Measurements from ENCODE around the gene MAP7D2.
"Not testable (repeated sequence)": the region's sequence is repeated elsewhere in the genome, so short reads cannot be mapped to it uniquely, and the experiment has no call there.

The MAP7D2 gene

DNA sequence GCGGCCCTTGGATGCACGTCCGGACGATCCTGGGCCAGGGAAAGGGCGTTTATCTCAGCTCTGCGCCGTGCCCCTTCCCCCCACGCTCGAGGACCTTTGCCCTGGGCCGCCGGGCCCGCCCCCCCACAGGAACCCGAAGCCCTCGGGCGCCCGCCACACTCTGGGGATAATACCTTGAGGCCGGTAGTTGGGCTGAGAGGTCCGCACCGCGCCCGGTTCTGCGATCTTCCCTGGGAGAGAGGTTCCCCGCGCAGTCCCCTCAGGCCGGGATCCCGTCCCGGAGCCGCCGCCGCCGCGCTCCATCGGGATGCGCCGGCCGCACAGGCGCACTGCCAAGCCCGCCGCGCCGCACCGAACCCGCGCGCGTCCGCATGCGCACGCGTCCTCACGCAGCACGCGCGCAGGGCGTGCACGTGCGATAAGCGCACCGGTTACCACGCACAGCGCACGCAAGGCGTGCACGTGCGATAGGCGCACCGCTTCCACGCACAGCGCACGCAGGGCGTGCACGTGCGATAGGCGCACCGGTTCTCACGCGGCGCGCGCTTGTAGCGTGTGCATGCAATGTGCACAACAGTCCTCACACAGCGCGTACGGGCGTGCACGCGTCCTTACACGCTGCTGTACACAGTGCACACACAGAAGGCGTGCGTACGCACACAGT is at the start of gene MAP7D2:
MAP7D2 (minus strand) TSS at position 331 of the 664 bp plus-strand sequence; CDS start at position 303, 28 bp downstream.
- no peak for DNase-seq

DNA sequence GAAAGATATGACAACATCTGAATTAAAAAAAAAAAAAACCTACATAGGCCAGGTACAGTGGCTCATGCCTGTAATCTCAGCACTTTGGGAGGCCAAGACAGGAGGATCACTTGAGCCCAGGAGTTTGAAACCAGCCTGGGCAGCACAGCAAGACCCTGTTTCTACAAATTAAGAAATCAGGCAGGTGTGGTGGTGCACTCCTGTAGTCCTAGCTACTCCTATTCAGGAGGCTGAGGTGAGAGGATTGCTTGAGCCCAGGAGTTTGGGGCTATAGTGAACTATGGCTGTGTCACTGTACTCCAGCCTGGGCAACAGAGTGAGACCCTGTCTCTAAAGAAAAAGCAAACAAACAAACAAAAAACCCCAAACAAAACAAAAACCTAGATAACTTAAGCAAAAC is 45.8 kb upstream of the MAP7D2 start:
- not testable (repeated sequence) for DNase-seq

DNA sequence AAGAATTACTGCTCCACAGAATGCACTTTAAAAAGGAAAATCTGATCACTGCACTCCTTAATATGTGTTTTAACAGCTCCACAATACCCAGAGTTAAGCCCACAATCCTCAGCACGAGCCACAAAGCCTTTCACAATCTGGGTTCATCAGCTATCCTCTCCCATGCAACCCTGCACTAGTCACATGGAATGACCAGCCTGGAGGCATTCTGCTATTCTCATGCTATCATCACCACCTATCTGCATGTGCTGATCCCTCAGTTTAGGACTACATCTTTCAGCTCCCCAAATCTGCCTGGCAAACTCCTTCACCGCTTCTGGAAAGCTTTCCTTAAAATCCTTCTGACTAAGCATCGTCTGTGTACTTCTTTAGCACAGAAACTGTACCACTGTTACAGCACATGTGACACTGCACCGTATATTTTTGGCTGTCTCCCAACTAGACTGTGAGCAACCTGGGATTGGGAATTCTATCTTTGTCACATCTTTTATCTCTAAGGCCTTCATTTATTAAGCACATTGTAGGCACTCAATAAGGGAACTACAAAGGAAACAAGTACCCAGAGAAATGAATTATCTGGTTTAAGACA is 43.2 kb upstream of the MAP7D2 start:
- DNase-seq: no peak

DNA sequence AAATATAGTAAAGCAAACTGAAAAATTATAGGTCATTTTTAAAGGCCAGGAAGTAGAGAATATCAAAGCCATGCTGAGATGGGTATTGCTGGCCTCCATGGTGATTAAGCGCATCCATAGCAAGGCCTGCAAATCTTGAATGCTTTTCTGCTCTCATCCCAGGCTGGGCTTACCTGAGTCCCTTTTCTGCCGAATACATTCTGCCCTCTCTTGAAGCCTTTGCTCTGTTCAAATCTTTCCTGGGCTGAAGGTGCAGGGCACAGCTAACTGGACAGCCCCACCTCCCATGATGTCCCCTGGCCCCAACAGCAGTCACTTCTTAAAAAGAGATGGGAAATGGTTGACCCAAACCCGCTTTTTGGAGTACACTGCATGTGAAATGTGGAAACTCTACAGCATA is 35.0 kb upstream of the MAP7D2 start:
- no peak for DNase-seq

DNA sequence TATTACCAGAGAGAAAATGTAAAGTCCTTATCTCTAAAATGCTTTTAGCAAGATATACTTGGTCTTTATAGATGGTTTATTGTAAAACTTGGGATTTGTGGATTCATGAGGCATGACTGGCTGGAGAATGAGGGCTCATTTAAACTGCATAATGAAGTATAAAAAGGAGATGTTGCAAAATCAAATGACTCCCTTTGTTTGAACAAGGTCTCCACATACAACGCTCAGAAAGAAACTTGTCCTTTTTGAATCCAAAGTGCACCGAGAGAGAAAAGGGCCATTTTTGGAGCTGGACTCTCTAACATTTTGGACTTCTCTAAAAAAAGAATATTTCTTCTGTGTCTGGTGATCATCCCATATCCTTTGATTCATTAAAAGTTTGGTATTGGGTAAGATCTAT is 32.6 kb upstream of the MAP7D2 start:
- no peak for DNase-seq

DNA sequence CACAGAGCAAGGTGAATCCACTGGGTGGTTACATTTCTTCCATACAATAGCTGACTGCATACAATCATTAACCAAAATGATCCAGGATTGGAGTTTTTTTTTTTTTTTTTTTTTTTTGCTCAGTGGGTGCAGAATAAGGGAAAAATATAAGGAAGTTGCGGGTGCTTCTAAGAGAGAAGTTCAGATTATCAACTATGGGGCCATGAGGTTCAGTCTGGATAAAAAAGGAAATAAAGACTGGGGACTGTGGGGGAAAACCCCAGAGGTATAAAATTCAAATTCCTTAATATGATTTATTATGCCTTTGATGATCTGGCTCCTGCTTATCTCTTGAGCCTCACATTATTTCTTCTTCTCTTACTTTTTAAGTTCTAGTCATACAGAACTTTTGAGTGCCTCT is 30.9 kb upstream of the MAP7D2 start:
- DNase-seq: no peak

DNA sequence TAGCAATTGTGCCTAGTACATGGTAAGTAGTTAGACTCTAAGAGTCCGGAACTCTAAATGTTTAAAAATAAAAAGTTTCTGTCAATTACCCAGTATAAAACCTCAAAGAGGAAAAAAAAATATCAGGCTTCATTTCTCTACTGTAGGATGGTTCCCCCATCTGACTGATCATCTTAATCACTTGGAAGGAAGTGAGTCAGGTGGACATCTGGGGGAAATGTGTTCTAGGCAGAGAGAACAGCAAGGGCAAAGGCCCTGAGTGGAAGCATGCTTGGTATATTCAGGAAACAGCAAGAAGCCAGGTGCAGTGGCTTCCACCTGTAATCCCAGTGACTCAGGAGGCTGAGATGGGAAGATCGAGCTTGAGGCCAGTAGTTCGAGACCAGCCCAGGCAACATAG is 27.8 kb upstream of the MAP7D2 start:
- DNase-seq: no peak

DNA sequence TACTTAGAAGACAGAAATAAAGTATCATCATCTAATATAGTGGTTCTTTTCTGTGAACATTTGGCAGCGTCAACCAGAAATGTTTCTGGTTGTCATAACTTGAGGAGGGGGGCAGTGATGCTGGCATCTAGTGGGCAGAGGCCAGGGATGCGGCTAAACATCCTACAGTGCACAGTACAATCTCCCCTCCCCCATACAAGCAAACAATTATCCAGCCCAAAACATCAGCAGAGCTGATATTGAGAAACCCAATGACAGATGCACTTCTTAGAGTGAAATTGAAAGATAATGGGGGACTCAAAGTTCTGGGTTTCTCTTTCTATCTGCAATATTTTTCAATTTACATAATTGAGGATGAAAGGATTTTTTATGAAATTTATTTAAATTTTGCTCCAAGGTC is 26.9 kb upstream of the MAP7D2 start:
- no peak for DNase-seq

DNA sequence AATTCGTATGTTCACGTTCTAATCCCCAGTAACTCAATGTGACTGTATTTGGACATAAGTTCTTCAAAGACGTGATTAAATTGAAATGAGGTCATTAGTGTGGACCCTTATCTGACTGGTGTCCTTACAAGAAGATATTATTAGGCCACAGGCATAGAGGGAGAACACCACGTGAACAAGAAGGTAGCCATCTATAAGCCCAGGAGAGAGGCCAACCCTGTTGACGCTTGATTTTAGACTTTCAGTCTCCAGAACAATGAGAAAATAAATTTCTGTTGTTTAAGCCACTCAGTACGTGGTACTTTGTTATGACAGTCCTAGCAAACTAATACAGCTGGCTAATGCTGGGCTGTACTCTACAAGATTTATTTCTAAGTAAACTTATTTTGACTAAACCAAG is 26.4 kb upstream of the MAP7D2 start:
- DNase-seq: no peak

DNA sequence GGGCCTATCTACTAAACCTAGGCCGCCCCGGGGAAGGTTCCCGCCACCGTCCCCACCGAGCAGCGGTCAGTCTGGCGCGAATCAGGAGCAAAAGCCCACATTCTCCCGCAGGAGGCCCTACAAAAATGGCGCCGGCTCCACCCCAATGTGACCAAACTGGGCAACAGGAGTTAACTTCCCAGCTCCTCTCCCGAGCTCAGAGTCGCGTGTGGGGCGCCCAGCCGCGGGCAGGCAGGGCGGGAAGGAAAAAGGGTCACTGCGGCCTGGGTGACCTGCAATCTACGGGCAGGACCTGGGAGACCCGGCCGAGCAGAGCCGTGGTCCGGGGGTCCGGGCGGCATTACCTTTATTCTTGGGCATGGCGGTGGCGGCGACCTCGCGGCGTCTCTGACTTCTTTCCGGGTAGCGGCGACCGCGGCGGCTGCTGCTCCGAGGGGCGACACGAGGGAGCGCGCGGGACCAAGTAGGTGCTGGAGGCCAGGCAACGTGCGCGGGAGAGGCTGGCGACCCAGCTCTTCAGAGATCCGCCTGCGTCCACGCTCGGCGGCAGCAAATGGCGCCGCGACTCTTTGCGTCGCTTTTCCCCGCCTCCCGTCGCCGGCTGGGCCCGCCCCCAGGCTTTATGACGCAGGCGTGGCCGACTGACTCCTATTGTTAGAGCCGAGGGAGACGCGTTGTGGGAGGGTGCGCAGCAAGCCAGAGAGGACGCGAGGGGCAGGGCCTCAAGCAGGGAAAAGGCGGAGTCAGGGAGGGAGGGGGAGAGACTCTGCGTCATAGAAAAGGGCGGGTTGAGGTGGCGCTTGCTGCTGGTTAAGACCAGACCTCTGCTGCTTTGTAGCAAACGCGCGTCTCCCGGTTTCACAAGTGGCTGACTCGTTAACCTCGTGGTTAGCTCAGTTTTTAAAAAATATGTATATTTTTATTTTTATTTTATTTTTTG is 24.8 kb upstream of the MAP7D2 start, which contains the start of gene EIF1AX:
EIF1AX (minus strand) TSS at position 558 of the 940 bp plus-strand sequence; CDS start at position 360, 198 bp downstream.
- peak; percentile 99 for DNase-seq

DNA sequence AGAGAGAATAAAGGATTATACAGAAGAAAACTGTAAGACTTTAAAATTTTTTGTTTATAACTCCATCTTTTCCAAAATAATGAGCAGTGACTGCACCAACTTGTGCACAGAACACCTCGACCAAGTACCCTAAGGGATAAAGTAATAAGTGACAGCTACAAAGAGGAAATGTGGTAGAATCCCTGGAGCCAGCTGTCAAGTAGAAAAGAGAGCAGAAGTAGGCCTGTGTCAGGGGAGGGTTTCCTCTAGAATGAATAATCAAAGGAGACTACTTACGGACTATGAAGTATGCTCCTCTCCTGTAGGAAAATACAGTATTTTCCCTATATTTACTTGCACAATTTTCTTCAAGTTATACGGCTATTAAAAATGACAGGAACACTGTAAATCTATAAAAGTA is 23.7 kb upstream of the MAP7D2 start:
- DNase-seq: no peak

DNA sequence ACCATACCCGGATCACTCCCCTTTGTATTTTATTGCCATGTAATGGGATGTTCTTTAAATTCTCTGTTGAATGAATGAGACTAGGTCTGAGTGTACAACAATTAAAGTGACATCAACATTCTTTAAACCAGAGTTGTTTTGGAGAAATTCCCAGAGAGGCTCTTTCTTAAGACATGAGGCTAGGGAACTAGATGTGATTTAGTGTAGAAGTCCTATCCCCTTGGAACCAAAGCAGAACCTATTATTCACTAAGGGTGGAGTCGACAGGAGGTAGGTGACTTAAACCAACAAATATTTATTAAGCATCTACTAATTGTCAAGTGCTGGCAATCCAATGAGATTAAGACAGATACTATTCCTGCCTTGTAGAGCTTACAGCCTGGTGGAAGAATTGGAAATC is 23.3 kb upstream of the MAP7D2 start:
- DNase-seq: no peak

DNA sequence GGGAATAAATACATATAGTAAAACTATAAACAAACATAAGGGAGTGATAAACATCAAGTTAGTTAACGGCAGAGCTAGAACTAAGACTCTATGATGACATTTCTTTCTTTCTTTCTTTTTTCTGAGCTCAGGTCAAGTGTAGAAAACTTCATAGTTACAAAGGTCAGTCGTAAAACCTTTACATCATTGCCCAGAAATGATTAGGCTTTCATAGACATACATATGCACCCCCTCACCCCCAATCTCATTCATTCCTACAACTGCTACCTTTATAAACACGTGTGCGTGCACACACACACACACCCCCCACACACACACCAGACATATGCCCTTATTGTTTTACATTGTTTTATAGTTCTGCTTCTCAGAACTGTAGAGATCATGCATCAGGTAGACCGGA is 19.2 kb upstream of the MAP7D2 start:
- no peak for DNase-seq

DNA sequence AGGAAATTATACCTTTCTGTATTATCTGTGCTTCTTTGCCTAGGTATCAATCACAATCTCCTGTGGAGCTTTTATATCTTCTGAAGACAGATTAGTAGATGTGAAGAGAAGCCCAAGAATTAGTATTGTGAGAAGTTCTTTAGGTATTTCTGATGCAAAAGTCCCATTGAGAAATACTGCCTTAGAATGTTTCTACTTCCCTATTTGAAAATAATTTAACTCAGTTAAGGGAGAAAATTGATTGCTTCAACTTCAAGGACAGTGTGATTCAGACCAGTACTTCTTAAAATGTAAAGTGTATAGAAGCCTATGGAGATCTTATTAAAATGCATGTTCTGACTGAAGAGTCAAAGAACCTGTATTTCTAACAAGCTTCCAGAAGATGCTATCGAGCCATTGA is 16.0 kb upstream of the MAP7D2 start:
- DNase-seq: no peak

DNA sequence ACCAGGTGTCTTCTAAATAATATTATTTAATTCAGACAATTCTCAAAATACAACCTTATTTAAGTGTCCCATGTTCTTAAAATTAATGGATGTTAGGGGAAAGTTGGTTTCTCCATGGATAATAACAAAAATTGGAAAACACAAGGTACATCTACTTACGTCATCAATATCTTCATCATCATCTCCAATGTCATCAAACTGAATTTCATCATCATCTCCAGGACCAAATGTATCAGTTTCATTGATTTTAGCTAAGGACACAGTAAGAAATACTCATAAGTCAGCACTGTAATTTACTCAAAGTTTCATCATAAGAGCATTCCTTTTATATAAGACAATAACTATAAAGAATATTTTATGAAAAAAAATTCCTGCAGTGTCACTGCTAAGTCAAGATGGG is 13.7 kb upstream of the MAP7D2 start:
- DNase-seq: no peak

DNA sequence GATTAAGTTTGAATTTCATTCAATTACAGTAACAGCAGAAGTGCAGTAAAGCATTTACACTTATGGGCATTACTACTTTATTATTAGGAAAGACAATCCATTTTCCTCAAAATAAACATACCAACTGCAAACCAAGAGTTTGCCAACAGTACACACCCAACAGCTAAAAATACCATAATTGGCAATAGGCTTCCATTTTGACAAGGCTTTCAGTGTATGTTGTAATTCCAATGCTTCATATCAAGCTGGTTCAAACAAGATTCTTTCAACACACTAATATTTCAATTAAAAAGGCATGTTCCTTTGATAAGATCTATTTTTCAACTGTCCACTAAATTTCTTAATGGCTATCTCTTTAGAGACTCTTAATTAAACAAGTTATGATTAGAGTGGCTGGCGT is 12.8 kb upstream of the MAP7D2 start:
- no peak for DNase-seq

DNA sequence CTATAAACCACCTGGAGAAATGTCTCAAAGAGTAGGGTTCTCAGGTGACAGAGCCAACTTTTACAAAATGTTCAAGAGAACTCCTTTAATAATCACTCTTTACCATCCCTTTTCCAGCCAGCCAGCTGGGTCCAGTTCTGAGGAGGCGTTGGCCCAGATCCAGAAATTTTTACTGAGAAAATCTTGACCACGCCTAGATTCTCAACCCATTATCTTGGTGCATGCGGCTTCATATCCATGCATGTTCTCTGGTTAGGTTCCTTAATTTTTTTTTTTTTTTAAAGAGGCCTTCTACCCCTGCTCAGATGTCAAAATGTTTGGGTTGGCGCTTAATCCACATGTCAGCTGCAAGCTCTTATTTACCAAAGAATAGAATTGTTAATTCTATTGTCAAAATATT is 12.0 kb upstream of the MAP7D2 start:
- no peak for DNase-seq

DNA sequence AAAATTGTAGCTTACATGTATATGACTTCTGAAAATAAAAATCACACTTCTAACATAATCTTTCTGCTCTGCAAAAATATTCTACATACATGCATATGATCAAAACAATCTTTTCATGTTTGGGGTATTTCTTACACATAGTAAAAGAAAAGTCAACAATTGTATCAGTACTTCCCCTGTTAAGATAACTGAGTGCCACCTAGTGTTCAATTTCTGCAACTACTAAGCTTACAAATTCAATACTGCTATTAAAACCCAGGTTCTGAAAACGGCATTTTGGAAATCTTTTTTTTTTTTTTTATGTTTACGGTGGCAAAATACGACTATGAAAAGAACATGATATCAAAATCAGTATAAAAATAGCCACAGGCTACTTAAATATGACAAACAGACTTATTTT is 10.7 kb upstream of the MAP7D2 start:
- DNase-seq: not testable (repeated sequence)

DNA sequence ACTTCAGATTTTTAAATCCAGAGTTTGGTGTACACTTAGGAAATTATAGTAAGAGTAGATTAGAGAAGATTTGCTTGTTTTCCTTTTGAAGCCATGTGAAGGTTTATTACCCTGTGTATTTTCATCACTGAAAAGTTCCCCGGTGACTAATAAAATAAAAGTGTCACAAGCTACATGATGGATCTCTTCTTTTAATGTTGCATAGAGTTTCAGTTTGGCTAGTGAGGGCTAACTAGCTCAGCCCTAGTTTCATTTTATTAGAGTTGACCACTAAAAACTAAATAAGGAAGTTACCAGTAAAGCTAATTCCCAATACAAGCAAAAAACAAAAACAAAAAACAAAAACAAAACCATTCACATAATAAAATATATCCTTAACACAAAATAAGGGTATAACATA is 10.1 kb upstream of the MAP7D2 start:
- DNase-seq: not testable (repeated sequence)

DNA sequence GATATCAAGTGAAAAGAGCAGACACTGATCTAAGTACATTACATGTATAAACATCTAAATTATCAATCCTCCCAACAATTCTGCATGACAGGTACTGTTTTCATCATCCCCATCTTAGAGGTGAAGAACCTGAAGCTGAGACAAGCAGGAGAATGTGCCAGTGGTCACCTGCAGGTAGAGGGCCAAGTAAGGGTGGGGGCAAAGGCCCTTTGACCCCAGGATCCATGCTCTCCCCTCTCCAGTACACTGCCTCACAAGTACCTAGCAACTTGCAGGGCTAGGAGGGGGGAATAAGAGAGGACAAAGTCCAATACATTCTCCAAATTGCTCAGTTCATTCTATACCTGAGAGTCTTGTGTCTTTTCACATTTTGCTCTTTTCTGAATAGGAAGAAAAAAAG is 8.3 kb upstream of the MAP7D2 start:
- DNase-seq: no peak

DNA sequence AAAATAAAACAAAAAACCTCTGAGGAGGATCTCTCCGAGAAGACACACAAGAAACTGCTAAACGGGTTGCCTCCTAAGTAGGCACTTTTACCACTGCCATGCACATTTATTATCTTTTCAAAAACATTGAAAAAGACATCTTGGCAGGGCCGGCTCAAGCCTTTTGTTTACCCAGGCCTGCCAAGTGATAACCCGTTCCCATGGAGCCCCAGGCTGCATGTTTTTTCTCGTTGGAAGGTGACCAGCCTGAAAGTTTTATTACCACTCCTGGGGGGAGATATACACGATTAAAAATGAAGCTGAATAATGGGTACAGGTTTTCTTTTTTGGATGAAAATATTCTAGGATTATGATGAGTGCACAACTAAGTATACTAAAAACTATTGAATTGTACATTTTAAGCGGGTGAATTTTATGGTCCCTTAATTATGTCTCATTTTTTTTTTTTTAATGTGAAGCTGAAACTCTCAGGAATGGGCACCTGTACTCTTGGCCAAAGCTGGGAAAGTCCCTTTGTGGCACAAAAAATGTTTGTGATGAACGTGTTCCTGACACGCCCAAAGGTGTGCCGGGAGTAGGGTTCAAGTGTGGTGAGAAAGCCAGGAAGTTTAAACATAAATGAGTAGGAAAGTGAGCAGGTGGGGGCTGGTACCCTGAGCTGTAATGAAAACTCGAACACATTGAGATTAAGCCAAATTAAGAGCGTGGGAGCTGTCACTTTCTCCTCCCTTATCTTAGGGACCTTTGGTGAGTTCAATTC is 1.5 kb upstream of the MAP7D2 start:
- no peak for DNase-seq

DNA sequence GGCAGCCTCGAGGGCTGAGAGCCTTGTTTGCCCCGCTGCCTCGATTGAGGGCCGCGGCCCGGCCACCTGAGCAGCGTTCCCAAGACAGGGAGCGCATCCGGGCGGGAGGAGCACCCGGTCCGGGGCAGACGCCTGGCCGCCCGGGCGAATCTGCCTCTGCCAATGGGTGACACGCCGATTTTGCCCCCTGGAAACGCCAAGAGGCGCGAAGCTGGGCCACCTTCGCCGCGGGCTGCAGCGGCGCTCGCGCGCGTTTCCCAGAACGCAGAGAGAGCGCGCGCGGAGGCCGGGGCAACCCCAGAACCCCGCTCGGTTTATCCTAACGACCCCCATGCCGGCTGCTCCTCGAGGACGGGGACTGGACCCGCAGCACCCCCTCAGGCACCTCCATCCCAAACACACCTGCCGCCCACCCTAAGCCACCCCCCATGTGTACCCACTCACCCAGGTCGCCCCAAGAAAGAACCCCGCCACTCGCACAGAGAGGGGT is 575 bp downstream of the MAP7D2 start:
- DNase-seq: no peak
